Measurements from ENCODE around the gene ZSWIM3. TPM values are rescaled to one million over a fixed set of nuclear protein-coding genes. Genes with fewer than 3 reads are reported as not detected.

Gene ZSWIM3
- total and polyA plus RNA-seq, 12 donors, result 2.9 to 19.5 (median 6.2) TPM

DNA sequence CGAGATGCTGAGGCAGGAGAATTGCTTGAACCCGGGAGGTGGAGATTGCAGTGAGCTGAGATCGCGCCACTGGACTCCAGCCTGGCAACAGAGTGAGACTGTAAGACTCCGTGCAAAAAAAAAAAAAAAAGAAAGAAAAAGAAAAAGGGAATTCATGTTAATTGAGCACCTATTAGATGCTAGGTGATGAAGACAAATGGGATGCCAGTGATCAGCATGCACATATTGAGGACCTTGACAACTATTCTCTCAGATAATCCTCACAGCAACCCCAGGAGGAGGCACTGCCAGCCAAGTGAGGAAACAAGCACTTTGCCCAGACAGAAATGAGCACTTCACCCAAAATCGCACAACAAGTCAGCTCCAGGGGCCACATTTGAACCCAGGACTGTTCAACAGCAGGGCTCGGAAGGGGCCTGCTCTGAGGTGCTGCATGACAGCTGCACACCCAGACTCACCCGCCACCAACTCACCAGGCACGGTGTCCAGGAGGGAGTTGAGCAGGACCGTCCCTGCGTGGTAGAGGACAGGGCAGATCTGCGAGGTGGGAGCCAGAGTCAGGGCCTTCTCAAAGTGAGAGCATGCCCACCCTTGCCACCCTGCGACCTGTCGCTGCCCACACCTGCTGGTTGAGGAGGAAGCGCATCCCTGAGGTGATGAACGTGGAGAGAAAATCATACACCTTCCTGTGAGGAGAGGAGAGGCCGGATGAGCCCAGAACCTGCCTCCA is 50.0 kb downstream of the ZSWIM3 start:
- peak overlapping the region in 1 of 5 donors; percentile 18 for H3K27ac ChIP-seq
- H3K36me3 ChIP-seq (replicated peaks in 1 of 2), result peaks cover 0 to 56% of the 10 kb centered on the region in 2 donors
- H3K9me3 ChIP-seq (replicated peaks in 1 of 3), result no peaks in the 10 kb centered on the region
- TF ChIP-seq, protein P1, sequence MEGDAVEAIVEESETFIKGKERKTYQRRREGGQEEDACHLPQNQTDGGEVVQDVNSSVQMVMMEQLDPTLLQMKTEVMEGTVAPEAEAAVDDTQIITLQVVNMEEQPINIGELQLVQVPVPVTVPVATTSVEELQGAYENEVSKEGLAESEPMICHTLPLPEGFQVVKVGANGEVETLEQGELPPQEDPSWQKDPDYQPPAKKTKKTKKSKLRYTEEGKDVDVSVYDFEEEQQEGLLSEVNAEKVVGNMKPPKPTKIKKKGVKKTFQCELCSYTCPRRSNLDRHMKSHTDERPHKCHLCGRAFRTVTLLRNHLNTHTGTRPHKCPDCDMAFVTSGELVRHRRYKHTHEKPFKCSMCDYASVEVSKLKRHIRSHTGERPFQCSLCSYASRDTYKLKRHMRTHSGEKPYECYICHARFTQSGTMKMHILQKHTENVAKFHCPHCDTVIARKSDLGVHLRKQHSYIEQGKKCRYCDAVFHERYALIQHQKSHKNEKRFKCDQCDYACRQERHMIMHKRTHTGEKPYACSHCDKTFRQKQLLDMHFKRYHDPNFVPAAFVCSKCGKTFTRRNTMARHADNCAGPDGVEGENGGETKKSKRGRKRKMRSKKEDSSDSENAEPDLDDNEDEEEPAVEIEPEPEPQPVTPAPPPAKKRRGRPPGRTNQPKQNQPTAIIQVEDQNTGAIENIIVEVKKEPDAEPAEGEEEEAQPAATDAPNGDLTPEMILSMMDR (IDR thresholded peaks at IDR 0.05), result no peak
- TF ChIP-seq POLR2A (IDR thresholded peaks at IDR 0.05), result no peak
- intact Hi-C loops (cut with DNase I), result no loop called here
- no peak overlapping the region for H3K4me3 ChIP-seq
- DNase-seq, result no peak
- WGBS, 4 donors, result 95% methylated on average over 8 to 17 of the region's 17 CpGs
- peaks cover 15 to 35% of the 10 kb centered on the region in 2 donors for H3K4me1 ChIP-seq (replicated peaks in 1 of 2)
- H3K27me3 ChIP-seq, result no peaks in the 10 kb centered on the region

DNA sequence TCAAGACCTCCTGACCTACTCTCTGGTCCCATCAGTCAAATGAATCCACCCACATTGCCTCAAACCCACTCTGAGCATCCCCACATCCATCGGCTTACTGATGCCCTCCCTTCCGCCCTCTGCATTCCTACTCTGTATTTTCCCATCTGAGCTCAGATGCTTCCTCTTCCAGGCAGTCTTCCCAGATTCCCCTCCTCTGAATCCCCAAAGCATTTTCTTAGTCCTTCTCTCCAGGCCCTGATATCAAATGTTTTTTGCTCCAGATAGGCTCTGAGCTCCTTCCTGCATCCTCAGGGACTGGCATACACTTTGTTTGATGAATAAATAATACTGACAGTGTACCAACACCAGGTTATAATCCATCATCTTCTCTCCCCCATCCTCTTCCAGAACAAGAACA is 50.7 kb downstream of the ZSWIM3 start:
- intact Hi-C loops (cut with DNase I), result no loop called here
- DNase-seq, result no peak
- H3K9me3 ChIP-seq (replicated peaks in 1 of 3), result no peaks in the 10 kb centered on the region
- H3K4me3 ChIP-seq, result peak overlapping the region in 1 of 4 donors; percentile 2
- TF ChIP-seq POLR2A (IDR thresholded peaks at IDR 0.05), result no peak
- TF ChIP-seq, protein P1 (IDR thresholded peaks at IDR 0.05), result no peak
- H3K27me3 ChIP-seq, result no peaks in the 10 kb centered on the region
- peak overlapping the region in 1 of 5 donors; percentile 18 for H3K27ac ChIP-seq
- H3K4me1 ChIP-seq (replicated peaks in 1 of 2), result peaks cover 17 to 39% of the 10 kb centered on the region in 2 donors
- WGBS, 4 donors, result 95 to 100% (median 96%) methylated on average over 2 of the region's 2 CpGs
- H3K36me3 ChIP-seq (replicated peaks in 1 of 2), result peaks cover 0 to 51% of the 10 kb centered on the region in 2 donors

DNA sequence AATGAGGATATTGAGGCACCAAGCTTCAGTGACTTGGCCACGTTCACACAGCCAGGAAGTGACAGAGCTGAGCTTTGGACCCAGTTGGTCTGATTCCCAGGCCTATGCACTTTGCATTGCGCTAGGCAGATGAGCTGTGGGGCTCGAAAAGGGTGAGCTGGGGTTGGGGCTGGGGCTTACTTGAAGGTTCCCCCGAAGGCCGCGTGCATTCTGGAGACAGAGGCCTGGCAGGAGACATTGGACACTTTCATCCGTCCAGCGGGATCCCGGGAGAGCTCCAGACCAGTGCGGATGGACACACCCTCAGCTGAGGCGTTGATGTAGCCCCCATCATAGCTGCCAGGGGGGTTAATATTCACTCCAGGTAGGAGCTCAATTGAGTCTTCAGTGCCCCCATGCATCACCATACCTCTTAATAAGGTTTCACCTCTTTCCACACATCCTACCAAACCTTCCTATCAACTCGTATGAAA is 52.0 kb downstream of the ZSWIM3 start:
- peak overlapping the region in 3 of 5 donors; percentile 31 to 92 (median 67) for H3K27ac ChIP-seq

More for the DNA sequence above, 52.0 kb downstream of the ZSWIM3 start:
- intact Hi-C loops (cut with DNase I), result no loop called here
- 87 to 94% (median 90%) methylated on average over 11 to 12 of the region's 12 CpGs for WGBS, 4 donors
- no peak for DNase-seq
- Histone ChIP-seq H3K36me3 (replicated peaks in 1 of 2) (peaks cover 0 to 39% of the 10 kb centered on the region in 2 donors), H3K27me3 (no peaks in the 10 kb centered on the region), H3K4me3 (peak overlapping the region in 1 of 4 donors; percentile 87), H3K9me3 (replicated peaks in 1 of 3) (no peaks in the 10 kb centered on the region), H3K4me1 (replicated peaks in 1 of 2) (peaks cover 17 to 43% of the 10 kb centered on the region in 2 donors)
- TF ChIP-seq POLR2A (IDR thresholded peaks at IDR 0.05), result no peak
- TF ChIP-seq, protein P1 (IDR thresholded peaks at IDR 0.05), result no peak
